Mesendoderm (in vitro differentiated cells): ENCODE measurements around the gene HS6ST1.

Source experiments
- DNase-seq: peaks from one replicate; pipeline ENCODE4 v3.0.0; 2013
- H2AK5ac ChIP-seq: 2 replicates; pipeline ENCODE4 v1.6.1; 2013; ENCODE audit warnings: low read length, inconsistent platforms
- H2BK120ac ChIP-seq: 2 replicates; pipeline ENCODE4 v1.6.1; 2013; ENCODE audit warnings: low read depth, mild to moderate bottlenecking, low read length, moderate library complexity, mixed read lengths
- H2BK15ac ChIP-seq: replicated peaks from 2 replicates; pipeline ENCODE4 v1.6.1; 2013; ENCODE audit warnings: low read depth, mild to moderate bottlenecking, moderate library complexity
- H2BK5ac ChIP-seq: 2 replicates; pipeline ENCODE4 v1.6.1; 2013; ENCODE audit warnings: low read length, inconsistent platforms
- H3K18ac ChIP-seq: 2 replicates; pipeline ENCODE4 v1.6.1; 2013; ENCODE audit warnings: mild to moderate bottlenecking, low read length, mixed read lengths
- H3K23ac ChIP-seq: one replicate; pipeline ENCODE4 v1.6.1; 2013; ENCODE audit warnings: low read length
- H3K27ac ChIP-seq: 2 replicates; pipeline ENCODE4 v1.5.1; 2013; ENCODE audit warnings: low read depth, mild to moderate bottlenecking, inconsistent platforms, low read length, moderate library complexity
- H3K27me3 ChIP-seq: 2 replicates; pipeline ENCODE4 v1.6.1; 2013; ENCODE audit warnings: low read length, control low read depth, mild to moderate bottlenecking, inconsistent platforms; ENCODE audit not compliant: insufficient read depth, poor library complexity
- H3K36me3 ChIP-seq: 2 replicates; pipeline ENCODE4 v1.6.1; 2013; ENCODE audit warnings: low read length, inconsistent platforms; ENCODE audit not compliant: control insufficient read depth, insufficient read depth
- H3K4ac ChIP-seq: one replicate; pipeline ENCODE4 v1.6.1; 2013; ENCODE audit warnings: low read depth, mild to moderate bottlenecking, low read length, moderate library complexity
- H3K4me1 ChIP-seq: 2 replicates; pipeline ENCODE4 v1.6.1; 2013; ENCODE audit warnings: low read depth, low read length, inconsistent platforms; ENCODE audit not compliant: control insufficient read depth
- H3K4me2 ChIP-seq: 2 replicates; pipeline ENCODE4 v1.6.1; 2013; ENCODE audit warnings: low read length
- H3K4me3 ChIP-seq: 2 replicates; pipeline ENCODE4 v1.5.1; 2013; ENCODE audit warnings: mild to moderate bottlenecking, low read length
- H3K56ac ChIP-seq: one replicate; pipeline ENCODE4 v1.6.1; 2013; ENCODE audit warnings: low read length
- H3K79me1 ChIP-seq: 2 replicates; pipeline ENCODE4 v1.6.1; 2013; ENCODE audit warnings: low read length, inconsistent platforms
- H3K79me2 ChIP-seq: 2 replicates; pipeline ENCODE4 v1.6.1; 2013; ENCODE audit warnings: mild to moderate bottlenecking, low read length; ENCODE audit not compliant: control insufficient read depth, insufficient read depth
- H3K9ac ChIP-seq: 2 replicates; pipeline ENCODE4 v1.6.1; 2013; ENCODE audit warnings: low read length, inconsistent platforms
- H4K5ac ChIP-seq: one replicate; pipeline ENCODE4 v1.6.1; 2013; ENCODE audit warnings: low read length
- H4K8ac ChIP-seq: one replicate; pipeline ENCODE4 v1.6.1; 2013; ENCODE audit warnings: low read depth, mild to moderate bottlenecking, control low read depth, low read length, moderate library complexity
- WGBS: extraction: QIAGEN DNeasy Blood & Tissue Kit; methylation state at CpG from one replicate; pipeline ENCODE4 v1.1.7; 2013; ENCODE audit warnings: low lambda C conversion rate, missing lambda C conversion rate; ENCODE audit not compliant: insufficient coverage; ENCODE audit errors: extremely low coverage; 5-methylcytosine and 5-hydroxymethylcytosine counted together

The HS6ST1 gene

GRCh38 chr2:128311216-128311754 is 7.4 kb downstream of the HS6ST1 start:
- no peak overlapping the region for H2BK5ac ChIP-seq
- peaks cover 2% of the 10 kb centered on the region for H3K36me3 ChIP-seq
- no peak overlapping the region for H3K4me2 ChIP-seq
- no peak overlapping the region for H3K4me3 ChIP-seq
- peaks cover 1% of the 10 kb centered on the region for H3K4me1 ChIP-seq
- H3K23ac ChIP-seq = no peak overlapping the region
- DNase-seq = no peak
- no peaks in the 10 kb centered on the region for H3K27me3 ChIP-seq
- H2BK15ac ChIP-seq = no peak overlapping the region
- H3K56ac ChIP-seq = no peak overlapping the region
- H4K8ac ChIP-seq = no peak overlapping the region
- H2BK120ac ChIP-seq = no peak overlapping the region
- no peak overlapping the region for H3K18ac ChIP-seq
- H3K27ac ChIP-seq = no peak overlapping the region
- no peak overlapping the region for H4K5ac ChIP-seq
- no peak overlapping the region for H2AK5ac ChIP-seq
- WGBS = no CpG with 5 or more reads among the region's 7 CpGs
- no peak overlapping the region for H3K4ac ChIP-seq
- peaks cover 67% of the 10 kb centered on the region for H3K79me1 ChIP-seq
- H3K9ac ChIP-seq = no peak overlapping the region
- peaks cover 100% of the 10 kb centered on the region for H3K79me2 ChIP-seq

- Histone ChIP-seq H4K8ac (no peak overlapping the region), H3K79me2 (peaks cover 100% of the 10 kb centered on the region), H3K27me3 (no peaks in the 10 kb centered on the region), H3K27ac (no peak overlapping the region), H3K79me1 (peaks cover 71% of the 10 kb centered on the region), H3K18ac (no peak overlapping the region), H3K9ac (no peak overlapping the region), H2AK5ac (no peak overlapping the region), H3K4ac (no peak overlapping the region), H3K4me3 (no peak overlapping the region), H3K4me1 (peaks cover 5% of the 10 kb centered on the region), H3K4me2 (no peak overlapping the region), H3K36me3 (peaks cover 3% of the 10 kb centered on the region), H3K23ac (no peak overlapping the region), H2BK120ac (no peak overlapping the region), H3K56ac (no peak overlapping the region), H2BK5ac (no peak overlapping the region), H4K5ac (no peak overlapping the region), H2BK15ac (no peak overlapping the region)
- DNase-seq = no peak
- WGBS = no CpG with 5 or more reads among the region's 4 CpGs
These were observed 7.9 kb downstream of the HS6ST1 start for GRCh38 chr2:128310761-128311160.

GRCh38 chr2:128310094-128310716 is 8.5 kb downstream of the HS6ST1 start:
- Histone ChIP-seq H3K4me3 (no peak overlapping the region), H3K79me2 (peaks cover 100% of the 10 kb centered on the region), H2AK5ac (no peak overlapping the region), H3K23ac (no peak overlapping the region), H4K8ac (no peak overlapping the region), H3K4me1 (peaks cover 10% of the 10 kb centered on the region), H3K27ac (no peak overlapping the region), H3K9ac (no peak overlapping the region), H3K27me3 (no peaks in the 10 kb centered on the region), H4K5ac (no peak overlapping the region), H2BK5ac (no peak overlapping the region), H3K18ac (no peak overlapping the region), H3K36me3 (peaks cover 1% of the 10 kb centered on the region), H3K56ac (no peak overlapping the region), H3K4ac (no peak overlapping the region), H2BK15ac (no peak overlapping the region), H2BK120ac (no peak overlapping the region), H3K4me2 (no peak overlapping the region), H3K79me1 (peaks cover 70% of the 10 kb centered on the region)
- WGBS = no CpG with 5 or more reads among the region's 12 CpGs
- DNase-seq = no peak

GRCh38 chr2:128309280-128310093 is 9.2 kb downstream of the HS6ST1 start:
- H4K5ac ChIP-seq = no peak overlapping the region
- H3K4me1 ChIP-seq = peaks cover 11% of the 10 kb centered on the region
- no peak overlapping the region for H2BK15ac ChIP-seq
- H3K4ac ChIP-seq = no peak overlapping the region
- H4K8ac ChIP-seq = no peak overlapping the region
- H3K4me3 ChIP-seq = no peak overlapping the region
- peaks cover 100% of the 10 kb centered on the region for H3K79me2 ChIP-seq
- no CpG with 5 or more reads among the region's 19 CpGs for WGBS
- no peak overlapping the region for H3K27ac ChIP-seq
- H3K23ac ChIP-seq = no peak overlapping the region
- DNase-seq = no peak
- H3K27me3 ChIP-seq = no peaks in the 10 kb centered on the region
- H3K4me2 ChIP-seq = no peak overlapping the region
- H3K9ac ChIP-seq = no peak overlapping the region
- peaks cover 71% of the 10 kb centered on the region for H3K79me1 ChIP-seq
- no peak overlapping the region for H3K18ac ChIP-seq
- no peak overlapping the region for H3K56ac ChIP-seq
- peaks cover 1% of the 10 kb centered on the region for H3K36me3 ChIP-seq
- H2BK120ac ChIP-seq = no peak overlapping the region
- no peak overlapping the region for H2AK5ac ChIP-seq
- no peak overlapping the region for H2BK5ac ChIP-seq

GRCh38 chr2:128308889-128309279 is 9.8 kb downstream of the HS6ST1 start:
- H3K4ac ChIP-seq = no peak overlapping the region
- no peak overlapping the region for H3K23ac ChIP-seq
- H3K56ac ChIP-seq = no peak overlapping the region
- no peak overlapping the region for H4K5ac ChIP-seq
- H3K79me2 ChIP-seq = peaks cover 100% of the 10 kb centered on the region
- no peak overlapping the region for H3K4me2 ChIP-seq
- no peak overlapping the region for H2BK5ac ChIP-seq
- H3K79me1 ChIP-seq = peaks cover 74% of the 10 kb centered on the region
- H3K4me1 ChIP-seq = peaks cover 11% of the 10 kb centered on the region
- no peak overlapping the region for H4K8ac ChIP-seq
- no peak overlapping the region for H3K27ac ChIP-seq
- no peaks in the 10 kb centered on the region for H3K27me3 ChIP-seq
- H3K9ac ChIP-seq = no peak overlapping the region
- H2BK15ac ChIP-seq = no peak overlapping the region
- H3K4me3 ChIP-seq = no peak overlapping the region
- H3K36me3 ChIP-seq = peaks cover 1% of the 10 kb centered on the region
- no peak for DNase-seq
- H3K18ac ChIP-seq = no peak overlapping the region
- no peak overlapping the region for H2AK5ac ChIP-seq
- no peak overlapping the region for H2BK120ac ChIP-seq
- WGBS = no CpG with 5 or more reads among the region's 2 CpGs
